OCI-LY3 (cell line): Measurements from ENCODE around the gene WDR18.

Experiments
- EZH2phosphoT487 ChIP-seq: fragments of 200-600 bp; shearing (Covaris generic); IDR thresholded peaks from 2 replicates; pipeline ENCODE4 v1.6.1; 2018; ENCODE audit warnings: antibody characterized with exemption, mixed run types, low read depth
- TF ChIP-seq, protein P1 (sequence below): fragments of 200-600, 300-600 bp; sonication (generic); IDR thresholded peaks from 2 replicates; pipeline ENCODE4 v1.5.1; 2014; ENCODE audit warnings: antibody characterized with exemption, low read length, low read depth

DNA sequence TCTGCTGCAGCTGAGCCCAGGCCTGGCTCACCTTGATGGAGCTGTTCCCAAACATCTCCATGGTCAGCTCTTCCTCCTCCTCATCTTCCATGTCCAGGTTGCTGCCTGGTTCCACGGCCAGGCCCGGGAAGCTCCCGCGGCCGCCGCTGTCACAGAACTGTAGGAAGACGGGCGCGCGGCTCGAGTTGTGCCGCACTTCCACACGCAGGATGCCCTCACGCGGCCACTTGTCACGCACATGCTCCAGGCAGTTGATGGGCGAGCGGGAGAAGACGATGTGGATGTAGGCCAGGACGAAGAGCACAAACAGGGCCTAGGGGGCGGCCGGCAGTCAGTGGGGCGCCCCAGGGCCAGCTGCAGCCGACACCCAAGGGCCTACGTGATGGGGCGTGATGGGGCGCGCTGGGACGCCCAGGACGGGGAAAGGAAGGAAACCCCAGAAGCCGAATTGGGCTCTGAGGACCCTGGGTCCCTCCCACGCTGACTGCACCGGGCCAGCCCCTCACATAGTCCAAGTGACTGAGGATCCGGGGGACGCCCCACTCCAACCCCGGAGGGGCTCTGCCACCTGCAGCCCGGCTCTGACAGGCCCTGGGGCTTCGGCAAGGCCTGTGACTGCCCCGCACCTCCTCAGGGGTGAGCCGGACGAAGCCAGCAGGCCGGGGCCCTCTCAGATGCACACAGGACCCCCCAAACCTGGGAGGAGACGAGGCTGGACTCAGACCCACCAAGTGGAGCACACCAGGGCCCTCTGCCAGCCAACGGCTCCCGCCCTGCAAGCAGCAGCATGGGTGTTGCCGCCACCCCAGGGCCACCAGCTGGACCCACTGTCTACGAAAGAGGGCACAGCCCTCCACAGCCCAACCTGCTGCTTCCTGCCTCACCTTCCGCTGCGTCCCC is 30.3 kb downstream of the WDR18 start:
- TF ChIP-seq, protein P1, sequence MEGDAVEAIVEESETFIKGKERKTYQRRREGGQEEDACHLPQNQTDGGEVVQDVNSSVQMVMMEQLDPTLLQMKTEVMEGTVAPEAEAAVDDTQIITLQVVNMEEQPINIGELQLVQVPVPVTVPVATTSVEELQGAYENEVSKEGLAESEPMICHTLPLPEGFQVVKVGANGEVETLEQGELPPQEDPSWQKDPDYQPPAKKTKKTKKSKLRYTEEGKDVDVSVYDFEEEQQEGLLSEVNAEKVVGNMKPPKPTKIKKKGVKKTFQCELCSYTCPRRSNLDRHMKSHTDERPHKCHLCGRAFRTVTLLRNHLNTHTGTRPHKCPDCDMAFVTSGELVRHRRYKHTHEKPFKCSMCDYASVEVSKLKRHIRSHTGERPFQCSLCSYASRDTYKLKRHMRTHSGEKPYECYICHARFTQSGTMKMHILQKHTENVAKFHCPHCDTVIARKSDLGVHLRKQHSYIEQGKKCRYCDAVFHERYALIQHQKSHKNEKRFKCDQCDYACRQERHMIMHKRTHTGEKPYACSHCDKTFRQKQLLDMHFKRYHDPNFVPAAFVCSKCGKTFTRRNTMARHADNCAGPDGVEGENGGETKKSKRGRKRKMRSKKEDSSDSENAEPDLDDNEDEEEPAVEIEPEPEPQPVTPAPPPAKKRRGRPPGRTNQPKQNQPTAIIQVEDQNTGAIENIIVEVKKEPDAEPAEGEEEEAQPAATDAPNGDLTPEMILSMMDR, result no peak
- TF ChIP-seq EZH2phosphoT487, result no peak
